T-cell (primary cell): ENCODE results near the gene SWT1. TPM values are rescaled to one million over a fixed set of nuclear protein-coding genes. Genes with fewer than 3 reads are reported as not detected.
A peak's percentile ranks its signal among the peaks of the same experiment; 100 is the strongest.

Experiments used
- ATAC-seq, 4 experiments: fragments of 200-7000 bp in 3 of 4; fragments of 150-1000 bp in 1 of 4; cut with Tn5 transposase; replicated peaks in 1 of 4; 1 replicate in 3 of 4; 2 replicates in 1 of 4; pipeline ENCODE4 v1.10.0; 2021; ENCODE audit warnings: moderate library complexity in 3 of 4, mild to moderate bottlenecking in 2 of 4, moderate number of reproducible peaks in 1 of 4
- CTCF ChIA-PET, 2 donors: fragments of 300-600 bp; sonication (Branson Sonifier 250); formaldehyde crosslinking; loops; one replicate each; lab custom pipeline; 2022; ENCODE audit warnings: antibody characterized with exemption in 2 of 2; lab: Charles Lee
- POLR2A ChIA-PET, 2 donors: fragments of 300-600 bp; sonication (Branson Sonifier 250); formaldehyde crosslinking; loops; one replicate each; lab custom pipeline; 2022; ENCODE audit warnings: antibody characterized with exemption in 2 of 2; lab: Charles Lee
- DNase-seq, 35 experiments: peaks; one replicate each; pipeline versions ENCODE4 v3.0.0 to v3.0.0-alpha.2; 2013 to 2023
- H3K27ac ChIP-seq: one replicate; pipeline ENCODE4 v1.5.1; 2013; ENCODE audit warnings: low read length
- H3K27me3 ChIP-seq, 2 experiments: replicated peaks in 1 of 2; 1 replicate in 1 of 2; 2 replicates in 1 of 2; pipeline versions ENCODE4 v1.6.1 to v1.7.0; 2013; ENCODE audit warnings: low read length in 1 of 2, mixed read lengths in 1 of 2; ENCODE audit not compliant: control insufficient read depth in 2 of 2, insufficient read depth in 2 of 2; ENCODE audit errors: extremely low read depth in 1 of 2
- H3K36me3 ChIP-seq, 2 donors: 1 replicate in 1 of 2; 2 replicates in 1 of 2; pipeline versions ENCODE4 v1.6.1 to v1.7.0; 2013; ENCODE audit warnings: low read length in 1 of 2; ENCODE audit not compliant: control insufficient read depth in 2 of 2, insufficient read depth in 1 of 2; ENCODE audit errors: extremely low read depth in 1 of 2
- H3K4me1 ChIP-seq, 2 experiments: 1 replicate in 1 of 2; 2 replicates in 1 of 2; pipeline versions ENCODE4 v1.6.1 to v1.7.0; 2013; ENCODE audit warnings: low read length in 2 of 2, mixed read lengths in 1 of 2; ENCODE audit not compliant: insufficient read depth in 2 of 2, control insufficient read depth in 1 of 2; ENCODE audit errors: extremely low read depth in 1 of 2
- H3K4me3 ChIP-seq, 2 donors: 1 replicate in 1 of 2; 2 replicates in 1 of 2; pipeline versions ENCODE4 v1.5.1 to v1.7.0; 2013; ENCODE audit warnings: mild to moderate bottlenecking in 2 of 2, low read length in 1 of 2, moderate library complexity in 1 of 2; ENCODE audit not compliant: control insufficient read depth in 1 of 2; ENCODE audit errors: extremely low read depth in 1 of 2
- H3K9me3 ChIP-seq: 2 replicates; pipeline ENCODE4 v1.7.0; 2013
- H3K27ac Mint-ChIP-seq, 2 donors: one replicate each; pipeline ENCODE4 v1.8.0; 2020 to 2021; ENCODE audit warnings: mild to moderate bottlenecking in 2 of 2, mixed read lengths in 2 of 2
- H3K27me3 Mint-ChIP-seq, 2 donors: one replicate each; pipeline ENCODE4 v1.8.0; 2021 to 2022; ENCODE audit warnings: mixed read lengths in 2 of 2
- H3K36me3 Mint-ChIP-seq: one replicate; pipeline ENCODE4 v1.8.0; 2021; ENCODE audit warnings: mixed read lengths
- H3K4me1 Mint-ChIP-seq, 3 donors: one replicate each; pipeline ENCODE4 v1.8.0; 2020 to 2022; ENCODE audit warnings: mixed read lengths in 3 of 3, mild to moderate bottlenecking in 1 of 3
- H3K4me3 Mint-ChIP-seq, 3 donors: one replicate each; pipeline ENCODE4 v1.8.0; 2020 to 2022; ENCODE audit warnings: mild to moderate bottlenecking in 3 of 3, mixed read lengths in 3 of 3, moderate library complexity in 3 of 3
- H3K9me3 Mint-ChIP-seq, 3 donors: one replicate each; pipeline ENCODE4 v1.8.0; 2020 to 2022; ENCODE audit warnings: mixed read lengths in 3 of 3
- WGBS: methylation state at CpG from one replicate; pipeline ENCODE4 v1.1.5; 2013; ENCODE audit warnings: missing lambda C conversion rate; ENCODE audit not compliant: insufficient coverage; 5-methylcytosine and 5-hydroxymethylcytosine counted together
- total RNA-seq, 35 experiments: library from RNA in 6 of 35; stranded (reverse) in 6 of 35; fragments of 120-200 nt in 1 of 35; gene quantifications; one replicate each; pipeline versions ENCODE4 v1.2.1 to v1.2.4 and lab custom pipeline; 2013 to 2026

Gene SWT1
- total RNA-seq, 5 donors from 2014 or later (not counting 1 experiment from before 2014, with no cell fraction given): 6.4 to 9.8 (median 8.5) TPM

GRCh38 chr1:185293967-185294542 is 137.1 kb downstream of the SWT1 start:
- peaks cover 7 to 30% of the 10 kb centered on the region in 2 donors for H3K36me3 ChIP-seq
- H3K4me1 ChIP-seq: peaks cover 0 to 5% of the 10 kb centered on the region in 2 experiments
- H3K27ac Mint-ChIP-seq: peak overlapping the region in 1 of 2 donors; percentile 55
- CTCF ChIA-PET: interaction anchor here (0.7 to 1.3 kb wide), 4 partner anchors 11 to 387 kb away, joined by 3 read pairs; no protein-coding TSS in a partner anchor
- no peaks in the 10 kb centered on the region for H3K27me3 Mint-ChIP-seq
- no peak for DNase-seq
- whole genome bisulfite sequencing: no CpG with 5 or more reads among the region's 1 CpG
- no peaks in the 10 kb centered on the region for H3K9me3 ChIP-seq
- ATAC-seq: no peak
- H3K27ac ChIP-seq: no peak overlapping the region
- POLR2A ChIA-PET: interaction anchor here (0.5 to 1.0 kb wide), 4 partner anchors 11 to 90 kb away, joined by 3 read pairs; no protein-coding TSS in a partner anchor
- no peak overlapping the region for H3K4me3 Mint-ChIP-seq
- no peak overlapping the region for H3K4me3 ChIP-seq
- no peaks in the 10 kb centered on the region for H3K27me3 ChIP-seq
- peaks cover 22 to 34% (median 25%) of the 10 kb centered on the region in 3 donors for H3K4me1 Mint-ChIP-seq
- H3K9me3 Mint-ChIP-seq: no peaks in the 10 kb centered on the region
- peaks cover 56% of the 10 kb centered on the region for H3K36me3 Mint-ChIP-seq

- ChIA-PET POLR2A (interaction anchor here (0.5 to 1.5 kb wide), 5 partner anchors 10 to 298 kb away, joined by 3 to 7 read pairs (median 4); partner anchors contain the start of gene IVNS1ABP (in 1 of the 2)), CTCF (no interaction called here)
- Mint-ChIP-seq H3K4me3 (no peak overlapping the region), H3K9me3 (no peaks in the 10 kb centered on the region), H3K27ac (peak overlapping the region in 1 of 2 donors; percentile 66), H3K4me1 (peaks cover 19 to 28% (median 20%) of the 10 kb centered on the region in 3 donors), H3K36me3 (peaks cover 56% of the 10 kb centered on the region), H3K27me3 (no peaks in the 10 kb centered on the region)
- Histone ChIP-seq H3K4me1 (peaks cover 0 to 2% of the 10 kb centered on the region in 2 experiments), H3K9me3 (no peaks in the 10 kb centered on the region), H3K36me3 (peaks cover 8 to 41% of the 10 kb centered on the region in 2 donors), H3K4me3 (no peak overlapping the region), H3K27ac (no peak overlapping the region), H3K27me3 (no peaks in the 10 kb centered on the region)
- no peak for ATAC-seq
- DNase-seq: no peak
These were observed 138.1 kb downstream of the SWT1 start for GRCh38 chr1:185295091-185295490.

GRCh38 chr1:185297982-185298381 is 141.0 kb downstream of the SWT1 start:
- ATAC-seq (no peak), DNase-seq (no peak)
- no peak overlapping the region for H3K4me3 Mint-ChIP-seq
- no CpG with 5 or more reads among the region's 2 CpGs for WGBS
- Histone ChIP-seq H3K27me3 (no peaks in the 10 kb centered on the region), H3K9me3 (no peaks in the 10 kb centered on the region), H3K27ac (no peak overlapping the region), H3K36me3 (peaks cover 8 to 67% of the 10 kb centered on the region in 2 donors), H3K4me3 (no peak overlapping the region), H3K4me1 (no peaks in the 10 kb centered on the region)
- no peaks in the 10 kb centered on the region for H3K27me3 Mint-ChIP-seq
- no peak overlapping the region for H3K27ac Mint-ChIP-seq
- POLR2A ChIA-PET: no interaction called here
- CTCF ChIA-PET: no interaction called here
- H3K36me3 Mint-ChIP-seq: peaks cover 67% of the 10 kb centered on the region
- H3K9me3 Mint-ChIP-seq: no peaks in the 10 kb centered on the region
- peaks cover 9 to 17% (median 12%) of the 10 kb centered on the region in 3 donors for H3K4me1 Mint-ChIP-seq

- no peaks in the 10 kb centered on the region for H3K4me1 ChIP-seq
- H3K36me3 ChIP-seq: peaks cover 8 to 88% of the 10 kb centered on the region in 2 donors
- Mint-ChIP-seq H3K9me3 (no peaks in the 10 kb centered on the region), H3K4me3 (no peak overlapping the region), H3K27ac (no peak overlapping the region), H3K4me1 (peaks cover 3 to 13% (median 12%) of the 10 kb centered on the region in 3 donors), H3K36me3 (peaks cover 72% of the 10 kb centered on the region), H3K27me3 (no peaks in the 10 kb centered on the region)
- ATAC-seq: no peak
- ChIA-PET POLR2A (interaction anchor here (1.2 to 1.6 kb wide), 3 partner anchors 10 to 14 kb away, joined by 3 to 10 read pairs (median 4); no protein-coding TSS in a partner anchor), CTCF (interaction anchor here in 1 of 2 donors (1.8 kb wide), 1 partner anchor 15 kb away, joined by 4 read pairs; no protein-coding TSS in a partner anchor)
- H3K4me3 ChIP-seq: no peak overlapping the region
- no peaks in the 10 kb centered on the region for H3K9me3 ChIP-seq
- DNase-seq: no peak
- H3K27ac ChIP-seq: no peak overlapping the region
- no peaks in the 10 kb centered on the region for H3K27me3 ChIP-seq
- no CpG with 5 or more reads among the region's 6 CpGs for WGBS
These were observed 143.2 kb downstream of the SWT1 start for GRCh38 chr1:185300152-185300551.

- no peak for ATAC-seq
- peaks cover 10 to 16% (median 15%) of the 10 kb centered on the region in 3 donors for H3K4me1 Mint-ChIP-seq
These were observed 148.5 kb downstream of the SWT1 start for GRCh38 chr1:185305419-185305818.

GRCh38 chr1:185308126-185308525 is 151.2 kb downstream of the SWT1 start:
- no peak overlapping the region for H3K4me3 ChIP-seq
- H3K27ac Mint-ChIP-seq: peak overlapping the region in 1 of 2 donors; percentile 9
- ATAC-seq (no peak), DNase-seq (no peak)
- POLR2A ChIA-PET: interaction anchor here in 1 of 2 donors (1.4 kb wide), 1 partner anchor 9 kb away, joined by 4 read pairs; the partner anchor contains the start of gene IVNS1ABP
- H3K27ac ChIP-seq: no peak overlapping the region
- no peaks in the 10 kb centered on the region for H3K9me3 Mint-ChIP-seq
- H3K4me1 ChIP-seq: peaks cover 10% of the 10 kb centered on the region in 2 experiments
- CTCF ChIA-PET: no interaction called here
- peaks cover 63% of the 10 kb centered on the region for H3K36me3 Mint-ChIP-seq
- peaks cover 31 to 36% (median 32%) of the 10 kb centered on the region in 3 donors for H3K4me1 Mint-ChIP-seq
- no peaks in the 10 kb centered on the region for H3K9me3 ChIP-seq
- WGBS: no CpG with 5 or more reads among the region's 1 CpG
- no peaks in the 10 kb centered on the region for H3K27me3 ChIP-seq
- H3K36me3 ChIP-seq: peaks cover 0 to 79% of the 10 kb centered on the region in 2 donors
- no peak overlapping the region for H3K4me3 Mint-ChIP-seq
- no peaks in the 10 kb centered on the region for H3K27me3 Mint-ChIP-seq

More at GRCh38 chr1:185305419-185305818, 148.5 kb downstream of the SWT1 start:
- Mint-ChIP-seq H3K27me3 (no peaks in the 10 kb centered on the region), H3K27ac (no peak overlapping the region), H3K9me3 (no peaks in the 10 kb centered on the region), H3K4me3 (no peak overlapping the region), H3K36me3 (peaks cover 65% of the 10 kb centered on the region)
- CTCF ChIA-PET: interaction anchor here (0.6 to 0.8 kb wide), 3 partner anchors 33 to 259 kb away, joined by 3 to 5 read pairs (median 3); no protein-coding TSS in a partner anchor
- Histone ChIP-seq H3K9me3 (no peaks in the 10 kb centered on the region), H3K27me3 (no peaks in the 10 kb centered on the region), H3K4me1 (peaks cover 0 to 4% of the 10 kb centered on the region in 2 experiments), H3K4me3 (no peak overlapping the region), H3K27ac (no peak overlapping the region), H3K36me3 (peaks cover 0 to 95% of the 10 kb centered on the region in 2 donors)
- no CpG with 5 or more reads among the region's 3 CpGs for WGBS
- no peak for DNase-seq
- POLR2A ChIA-PET: interaction anchor here (0.6 to 4.0 kb wide), 6 partner anchors 10 to 67 kb away, joined by 3 to 32 read pairs (median 4); partner anchors contain the start of gene IVNS1ABP (in 1 of the 2)
